GM12801 (cell line): ENCODE measurements around the gene USB1.

Experiments
- CTCF ChIP-seq: IDR thresholded peaks from one replicate; pipeline ENCODE4 v1.5.1; 2011; ENCODE audit warnings: control low read depth; ENCODE audit not compliant: insufficient read length; ENCODE audit errors: extremely low read depth

Gene USB1

DNA sequence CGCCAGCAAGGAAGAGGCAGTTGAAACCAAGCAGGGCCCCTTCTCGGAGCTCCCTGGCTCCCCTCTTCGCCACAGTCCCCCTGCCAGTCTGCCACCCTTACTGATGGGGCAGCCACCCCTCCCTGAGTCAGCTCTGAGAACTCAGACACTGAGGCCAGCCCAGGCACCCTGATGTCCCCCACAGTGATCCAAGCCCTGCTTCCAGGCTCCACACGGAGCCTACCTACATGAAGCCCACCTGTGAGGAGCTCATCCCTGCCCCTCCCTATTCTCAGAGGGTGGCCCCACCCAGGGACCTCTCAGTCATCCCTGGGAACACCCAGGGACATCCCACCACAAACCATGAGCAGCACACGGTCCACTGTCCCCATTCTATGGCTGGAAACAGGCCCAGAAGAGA is 39.2 kb upstream of the USB1 start:
- TF ChIP-seq CTCF = no peak

- no peak for TF ChIP-seq CTCF
Measured at GRCh38 chr16:57962756-57963155, 38.5 kb upstream of the USB1 start.

DNA sequence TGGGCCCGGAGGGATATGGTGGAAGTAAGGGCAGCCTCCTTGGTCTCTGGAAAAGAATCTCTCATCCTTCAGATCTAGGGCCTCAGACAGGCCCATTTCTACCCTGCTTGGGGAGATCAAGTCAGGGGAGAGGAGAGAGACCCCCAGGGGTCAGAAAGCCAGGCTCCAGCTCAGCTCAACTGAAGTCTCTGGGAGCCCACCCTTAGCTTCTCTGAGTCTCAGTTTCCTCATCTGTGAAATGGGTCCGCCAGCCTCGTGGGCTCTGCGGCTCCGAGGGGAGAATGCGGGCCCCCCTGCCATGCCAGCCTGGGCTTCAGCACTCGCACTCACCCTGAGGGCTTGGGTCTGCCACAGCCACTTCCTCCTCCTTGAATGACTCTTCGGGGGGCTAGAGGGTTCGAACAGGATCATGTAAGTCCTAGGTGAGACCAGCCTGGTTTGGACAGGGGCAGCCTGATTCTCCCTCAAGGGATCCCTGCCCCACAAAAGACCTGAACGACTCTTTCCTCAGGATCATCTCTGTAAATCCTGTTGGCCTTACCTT is 37.0 kb upstream of the USB1 start:
- TF ChIP-seq CTCF = no peak

DNA sequence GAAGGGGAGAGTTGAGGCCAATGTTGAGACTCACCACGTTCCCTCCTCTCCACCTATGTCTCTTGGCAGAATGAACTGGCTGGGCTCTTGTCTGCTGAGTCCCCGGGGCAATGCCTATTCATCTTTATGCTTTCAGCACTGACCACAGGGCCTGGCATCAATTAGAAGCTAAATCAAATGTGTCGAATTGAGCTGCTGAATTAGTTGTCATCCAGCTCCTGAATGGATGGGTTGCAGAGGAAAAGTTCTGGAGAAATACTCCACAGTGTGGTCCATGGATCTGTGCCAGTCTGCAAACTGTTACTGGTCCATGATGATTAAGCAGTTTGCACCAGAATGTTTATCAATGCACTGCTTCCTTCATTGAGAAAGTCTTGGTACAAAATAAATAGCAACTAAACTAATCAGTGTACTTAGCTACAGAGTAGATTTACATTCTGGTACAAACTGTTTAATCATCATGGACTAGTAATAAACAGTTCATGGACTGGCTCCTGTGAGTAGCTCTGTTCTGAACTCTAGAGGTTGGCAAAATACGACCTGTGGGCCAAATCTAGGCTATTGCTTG is 34.9 kb upstream of the USB1 start:
- TF ChIP-seq CTCF = no peak

- no peak for TF ChIP-seq CTCF
Measured at GRCh38 chr16:57966986-57967385, 34.2 kb upstream of the USB1 start.

- TF ChIP-seq CTCF = no peak
Measured at GRCh38 chr16:57967916-57968315, 33.3 kb upstream of the USB1 start.

DNA sequence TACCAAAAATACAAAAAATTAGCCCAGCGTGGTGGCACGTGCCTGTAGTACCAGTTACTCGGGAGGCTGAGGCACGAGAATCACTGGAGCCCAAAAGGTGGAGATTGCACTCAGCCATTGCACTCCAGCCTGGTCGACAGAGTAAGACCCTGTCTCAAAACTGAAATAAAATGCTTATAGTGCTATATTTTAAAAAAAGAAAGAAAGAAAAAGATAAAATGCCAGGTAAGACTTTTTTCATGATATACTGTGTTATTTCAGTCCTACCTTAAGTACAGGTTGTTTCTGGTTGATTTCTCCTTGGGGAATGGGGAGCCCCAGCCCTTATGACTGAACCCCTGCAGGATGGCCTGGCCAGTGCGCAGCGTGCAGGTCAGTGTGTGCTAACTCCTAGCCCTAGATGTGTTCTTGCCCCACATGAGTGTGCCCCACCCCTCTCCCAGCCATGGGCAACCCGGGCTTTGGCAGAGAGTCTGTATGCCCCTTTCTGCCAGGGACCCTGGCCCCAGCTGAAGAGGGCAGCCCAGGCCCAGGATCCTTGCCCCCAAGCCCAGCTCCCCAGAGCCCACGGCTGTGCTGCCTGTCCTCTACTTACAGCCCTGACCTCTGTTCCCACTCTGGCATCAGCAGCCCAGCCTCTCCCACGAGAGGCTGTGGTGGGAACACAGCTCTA is 31.6 kb upstream of the USB1 start:
- TF ChIP-seq CTCF = no peak
